HG03139 (cell line): ENCODE data around the gene RAB11FIP3.
A peak's percentile ranks its signal among the peaks of the same experiment; 100 is the strongest.
"Not testable (repeated sequence)": the region's sequence is repeated elsewhere in the genome, so short reads cannot be mapped to it uniquely, and the experiment has no call there.

Source experiments
- ATAC-seq: cut with Tn5 transposase; IDR thresholded peaks from one replicate; pipeline ENCODE4 v1.9.1; 2021; ENCODE audit not compliant: unreplicated experiment

The RAB11FIP3 gene

GRCh38 chr16:392450-393030 lies 32.9 kb upstream of the RAB11FIP3 start:
- no peak for ATAC-seq

DNA sequence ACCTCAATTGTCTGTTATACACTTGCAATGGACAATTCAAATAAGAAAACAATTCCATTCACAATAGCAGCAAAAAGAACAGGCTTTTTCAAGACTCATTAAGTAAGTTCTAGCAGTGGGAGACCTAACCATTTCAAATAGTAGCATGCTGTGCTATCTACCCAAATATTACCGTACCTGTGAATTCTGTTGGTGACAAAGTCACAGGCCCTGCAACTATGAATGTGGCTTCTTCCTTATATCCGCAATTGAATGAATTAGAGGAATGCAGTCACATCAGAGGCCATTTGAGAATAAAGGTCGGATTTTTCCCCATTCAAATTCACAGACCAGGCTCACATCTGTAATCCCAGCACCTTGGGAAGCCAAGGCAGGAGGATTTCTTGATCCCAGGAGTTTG lies 29.2 kb upstream of the RAB11FIP3 start:
- no peak for ATAC-seq

DNA sequence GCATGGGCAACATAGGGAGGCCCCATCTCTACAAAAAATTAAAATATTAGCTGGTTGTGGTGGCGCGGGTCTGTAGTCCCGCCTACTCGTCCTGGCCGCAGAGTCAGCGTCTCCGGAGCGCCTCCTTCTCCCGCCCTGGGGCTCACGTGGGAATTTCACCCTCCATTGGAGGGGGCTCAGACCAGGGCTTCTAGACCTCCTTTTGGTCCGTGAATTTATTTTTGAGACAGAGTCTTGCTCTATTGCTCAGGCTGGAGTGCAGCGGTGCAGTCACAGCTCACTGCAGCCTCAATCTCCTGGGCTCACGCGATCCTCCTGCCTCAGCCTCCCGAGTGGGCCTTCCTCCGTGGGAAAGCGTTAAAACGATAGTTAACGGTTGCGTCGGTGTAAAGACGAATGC lies 28.8 kb upstream of the RAB11FIP3 start:
- no peak for ATAC-seq

DNA sequence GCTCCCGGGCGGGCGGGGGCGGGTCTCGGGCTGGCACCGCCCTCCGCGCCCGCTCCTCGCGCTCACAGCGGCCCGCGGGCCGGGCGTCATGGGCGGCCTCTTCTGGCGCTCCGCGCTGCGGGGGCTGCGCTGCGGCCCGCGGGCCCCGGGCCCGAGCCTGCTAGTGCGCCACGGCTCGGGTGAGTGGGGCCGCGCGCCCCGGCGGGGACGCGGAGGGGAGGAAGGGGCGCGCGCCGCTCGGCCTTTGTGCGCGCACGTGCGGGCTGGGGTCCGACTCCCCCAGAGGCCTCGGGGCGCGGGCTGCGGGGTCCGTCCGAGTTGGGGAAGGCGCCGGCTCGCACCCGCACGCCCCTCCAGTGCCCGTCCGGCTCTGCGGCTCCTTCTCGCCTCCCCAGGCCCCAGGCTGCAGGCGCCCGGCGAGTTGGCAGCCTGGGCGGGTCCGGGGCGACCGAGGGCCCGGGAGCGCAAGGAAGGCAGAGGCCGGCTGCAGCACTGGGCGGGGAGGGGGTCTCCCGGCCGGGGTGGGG lies 28.3 kb upstream of the RAB11FIP3 start, which contains the start of gene NME4:
Gene NME4 (plus strand): TSS at position 65 of the 527 bp plus-strand sequence. CDS start 24 bp downstream, at position 89.
- ATAC-seq: no peak

- ATAC-seq: no peak
Measured at GRCh38 chr16:397736-398332, 27.6 kb upstream of the RAB11FIP3 start.

- no peak for ATAC-seq
Measured at GRCh38 chr16:398561-399339, 26.7 kb upstream of the RAB11FIP3 start.

- no peak for ATAC-seq
Measured at GRCh38 chr16:399340-400019, 26.0 kb upstream of the RAB11FIP3 start.

GRCh38 chr16:400061-400591 lies 25.3 kb upstream of the RAB11FIP3 start:
- no peak for ATAC-seq

- ATAC-seq: peak; percentile 45
Measured at GRCh38 chr16:401468-402348, 23.7 kb upstream of the RAB11FIP3 start, which contains the start of gene DECR2. DECR2 (plus strand) TSS chr16:401885; CDS start chr16:401964, 79 bp downstream.

DNA sequence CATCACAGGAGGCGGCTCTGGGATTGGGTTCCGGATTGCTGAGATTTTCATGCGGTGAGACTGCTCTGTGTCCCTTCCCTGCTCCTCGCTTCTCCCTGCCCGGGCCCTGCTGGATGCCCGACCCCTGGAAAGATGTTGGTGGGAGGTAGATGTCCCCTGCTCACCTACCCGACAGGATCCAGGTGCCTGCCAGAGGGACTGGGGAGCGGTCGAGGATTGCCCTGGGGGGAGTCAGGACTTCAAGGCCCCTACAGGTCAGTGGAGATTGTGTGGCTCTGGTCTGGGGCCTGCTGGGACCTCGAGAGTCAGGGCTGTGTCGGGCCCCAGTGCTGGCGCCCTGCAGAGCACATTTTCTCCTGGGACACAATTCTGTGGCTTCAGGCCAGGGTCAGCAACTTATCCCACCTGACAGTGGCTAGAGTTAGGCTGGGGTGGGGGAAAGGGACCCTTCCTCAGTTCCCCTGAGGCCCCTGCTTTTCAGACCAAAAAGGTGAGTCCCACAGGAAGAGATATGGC lies 20.4 kb upstream of the RAB11FIP3 start:
- ATAC-seq: no peak

- no peak for ATAC-seq
Measured at GRCh38 chr16:405548-406506, 19.6 kb upstream of the RAB11FIP3 start.

DNA sequence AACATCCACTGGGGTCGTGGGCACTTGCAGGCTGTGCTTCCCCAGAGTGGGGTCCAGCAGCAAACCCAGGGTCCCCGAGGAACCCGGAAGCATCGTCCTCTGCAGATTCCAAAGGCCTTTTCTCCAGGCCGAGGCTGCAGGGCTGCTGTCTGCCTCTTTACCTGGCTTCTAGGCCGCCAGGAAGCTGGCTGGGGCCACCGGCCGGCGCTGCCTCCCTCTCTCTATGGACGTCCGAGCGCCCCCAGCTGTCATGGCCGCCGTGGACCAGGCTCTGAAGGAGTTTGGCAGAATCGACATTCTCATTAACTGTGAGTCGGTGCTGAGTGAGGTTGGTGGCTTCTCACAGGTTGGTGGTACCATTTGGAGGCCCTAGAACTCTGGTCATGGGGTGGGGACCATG lies 18.2 kb upstream of the RAB11FIP3 start:
- no peak for ATAC-seq

GRCh38 chr16:410516-411178 lies 14.8 kb upstream of the RAB11FIP3 start:
- ATAC-seq: no peak

GRCh38 chr16:411576-412265 lies 13.7 kb upstream of the RAB11FIP3 start:
- ATAC-seq: no peak

- no peak for ATAC-seq
Measured at GRCh38 chr16:414395-415169, 10.9 kb upstream of the RAB11FIP3 start.

- ATAC-seq: not testable (repeated sequence)
Measured at GRCh38 chr16:415170-415498, 10.3 kb upstream of the RAB11FIP3 start.

GRCh38 chr16:422179-422578 lies 3.3 kb upstream of the RAB11FIP3 start:
- ATAC-seq: not testable (repeated sequence)
